ENCODE data around the gene MAPK12. TPM values are rescaled to one million over a fixed set of nuclear protein-coding genes. Genes with fewer than 3 reads are reported as not detected.

Gene MAPK12
- total RNA-seq, 4 donors from 2014 or later = 1.2 to 37.1 (median 5.4) TPM

GRCh38 chr22:50302041-50302541 is 40.6 kb upstream of the MAPK12 start:
- H3K4me3 ChIP-seq = peak overlapping the region in 3 of 4 donors; percentile 3 to 57 (median 31)
- no peaks in the 10 kb centered on the region for H3K36me3 ChIP-seq
- no peaks in the 10 kb centered on the region for H3K9me3 ChIP-seq
- peaks cover 39 to 86% (median 67%) of the 10 kb centered on the region in 4 donors for H3K4me1 ChIP-seq
- H3K27me3 ChIP-seq = no peaks in the 10 kb centered on the region
- DNase-seq = peak in 1 of 3 donors; percentile 73
- TF ChIP-seq CTCF (IDR thresholded peaks at IDR 0.05) = no peak
- TF ChIP-seq POLR2A (IDR thresholded peaks at IDR 0.05) = no peak
- peak overlapping the region; percentile 86 to 97 (median 90) for H3K27ac ChIP-seq

DNA sequence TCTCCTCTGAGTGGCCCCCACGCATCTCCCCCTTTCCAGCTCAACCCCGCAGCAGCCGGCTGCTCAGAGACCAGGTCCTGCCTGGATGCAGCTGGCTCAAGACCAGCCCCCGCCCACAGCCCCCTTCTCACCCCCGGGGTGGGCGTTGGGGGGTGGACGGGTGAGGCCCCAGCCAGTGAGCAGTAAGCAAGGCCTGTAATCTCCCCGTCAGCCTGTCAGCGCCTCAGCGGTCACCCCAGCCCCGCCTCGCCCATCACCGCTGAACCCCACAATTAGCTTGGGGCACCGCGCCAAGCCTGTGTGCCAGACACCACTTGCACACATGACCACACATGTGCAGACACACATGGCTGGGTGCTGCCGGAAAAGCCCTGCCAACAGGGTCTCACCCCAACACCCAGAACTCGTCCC is 40.1 kb upstream of the MAPK12 start:
- H3K27me3 ChIP-seq = no peaks in the 10 kb centered on the region
- no peak for TF ChIP-seq CTCF (IDR thresholded peaks at IDR 0.05)
- TF ChIP-seq POLR2A (IDR thresholded peaks at IDR 0.05) = no peak
- H3K4me3 ChIP-seq = peak overlapping the region in 2 of 4 donors; percentile 31 to 57
- H3K4me1 ChIP-seq = peaks cover 39 to 91% (median 65%) of the 10 kb centered on the region in 4 donors
- no peaks in the 10 kb centered on the region for H3K9me3 ChIP-seq
- no peaks in the 10 kb centered on the region for H3K36me3 ChIP-seq
- H3K27ac ChIP-seq = peak overlapping the region; percentile 86 to 97 (median 90)
- DNase-seq = peak; percentile 74 to 89 (median 88)

- no peaks in the 10 kb centered on the region for H3K27me3 ChIP-seq
- peak overlapping the region; percentile 86 to 97 (median 90) for H3K27ac ChIP-seq
- H3K36me3 ChIP-seq = no peaks in the 10 kb centered on the region
- no peaks in the 10 kb centered on the region for H3K9me3 ChIP-seq
- no peak for TF ChIP-seq CTCF (IDR thresholded peaks at IDR 0.05)
- TF ChIP-seq POLR2A (IDR thresholded peaks at IDR 0.05) = no peak
- H3K4me1 ChIP-seq = peaks cover 39 to 96% (median 62%) of the 10 kb centered on the region in 4 donors
- DNase-seq = no peak
- peak overlapping the region in 3 of 4 donors; percentile 44 to 71 (median 57) for H3K4me3 ChIP-seq
Observed at GRCh38 chr22:50300620-50301257, 39.3 kb upstream of the MAPK12 start.

GRCh38 chr22:50299785-50300619 is 38.5 kb upstream of the MAPK12 start:
- no peaks in the 10 kb centered on the region for H3K9me3 ChIP-seq
- no peaks in the 10 kb centered on the region for H3K36me3 ChIP-seq
- H3K27ac ChIP-seq = peak overlapping the region; percentile 86 to 97 (median 90)
- no peaks in the 10 kb centered on the region for H3K27me3 ChIP-seq
- peak in 2 of 3 donors; percentile 90 to 98 for DNase-seq
- H3K4me3 ChIP-seq = peak overlapping the region; percentile 40 to 71 (median 50)
- TF ChIP-seq CTCF (IDR thresholded peaks at IDR 0.05) = peak in 2 of 6 experiments; percentile 16 to 30
- TF ChIP-seq POLR2A (IDR thresholded peaks at IDR 0.05) = peak; percentile 31 to 52
- H3K4me1 ChIP-seq = peaks cover 34 to 92% (median 56%) of the 10 kb centered on the region in 4 donors

DNA sequence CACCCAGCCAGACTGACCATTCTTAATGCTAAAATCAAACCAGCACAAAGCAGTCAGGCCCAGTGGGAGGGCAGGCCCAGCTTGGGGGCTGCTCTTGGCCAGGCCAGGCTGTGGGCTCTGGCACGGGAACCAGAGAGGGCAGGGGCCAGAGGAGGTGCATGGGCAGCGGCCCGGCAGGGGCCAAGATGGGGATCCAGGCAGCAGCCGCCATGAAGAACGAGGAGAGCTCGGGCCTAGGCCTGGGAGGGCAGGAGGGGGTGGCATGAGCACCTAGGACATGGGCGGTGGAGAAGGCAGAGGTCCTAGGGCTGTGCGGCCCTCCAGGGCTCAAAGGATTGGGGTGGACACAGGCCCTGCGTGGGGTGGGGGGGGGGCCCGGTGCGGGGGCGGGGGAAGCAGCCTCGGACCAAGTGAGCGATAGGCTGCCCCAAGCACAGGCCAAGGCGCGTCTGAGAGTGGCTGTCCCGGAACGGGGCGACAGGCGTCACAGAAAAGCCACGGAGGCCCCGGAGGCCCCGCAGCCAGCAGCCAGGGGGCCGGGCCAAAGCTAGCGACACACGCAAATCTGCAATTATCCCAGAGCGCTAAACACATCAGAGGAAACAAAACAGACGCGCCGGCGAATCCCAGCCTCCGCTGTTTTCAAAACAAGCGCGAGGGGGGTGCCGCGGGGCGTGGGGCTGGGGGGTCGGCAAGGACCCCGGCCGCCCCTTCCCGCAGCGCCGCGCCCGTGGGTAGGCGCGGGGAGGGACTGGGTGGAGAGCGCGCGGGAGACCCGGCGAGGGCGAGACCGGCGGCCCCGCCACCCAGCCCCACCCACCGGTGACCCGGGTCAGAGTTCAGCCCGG is 37.7 kb upstream of the MAPK12 start:
- H3K36me3 ChIP-seq = no peaks in the 10 kb centered on the region
- TF ChIP-seq CTCF (IDR thresholded peaks at IDR 0.05) (no peak), POLR2A (IDR thresholded peaks at IDR 0.05) (no peak)
- no peaks in the 10 kb centered on the region for H3K27me3 ChIP-seq
- peak overlapping the region; percentile 40 to 71 (median 50) for H3K4me3 ChIP-seq
- no peak for DNase-seq
- no peaks in the 10 kb centered on the region for H3K9me3 ChIP-seq
- H3K4me1 ChIP-seq = peaks cover 29 to 92% (median 53%) of the 10 kb centered on the region in 4 donors
- H3K27ac ChIP-seq = peak overlapping the region; percentile 84 to 97 (median 88)

Data from Peyer's patch (tissue), 4 donors.